HL-60/S4 treated with retinoic acid at 250 ng/mL for 4 days and 3 days (cell line): Measurements from ENCODE around the gene B4GAT1.
"Not testable (repeated sequence)": the region's sequence is repeated elsewhere in the genome, so short reads cannot be mapped to it uniquely, and the experiment has no call there.

Source experiments
- in situ Hi-C: fragments of 300-500 bp; cut with MboI; formaldehyde crosslinking; loops from 2 replicates; pipeline ENCODE4 v1.7.0; 2022; ENCODE audit warnings: low sequenced_read_pairs

B4GAT1 gene

DNA sequence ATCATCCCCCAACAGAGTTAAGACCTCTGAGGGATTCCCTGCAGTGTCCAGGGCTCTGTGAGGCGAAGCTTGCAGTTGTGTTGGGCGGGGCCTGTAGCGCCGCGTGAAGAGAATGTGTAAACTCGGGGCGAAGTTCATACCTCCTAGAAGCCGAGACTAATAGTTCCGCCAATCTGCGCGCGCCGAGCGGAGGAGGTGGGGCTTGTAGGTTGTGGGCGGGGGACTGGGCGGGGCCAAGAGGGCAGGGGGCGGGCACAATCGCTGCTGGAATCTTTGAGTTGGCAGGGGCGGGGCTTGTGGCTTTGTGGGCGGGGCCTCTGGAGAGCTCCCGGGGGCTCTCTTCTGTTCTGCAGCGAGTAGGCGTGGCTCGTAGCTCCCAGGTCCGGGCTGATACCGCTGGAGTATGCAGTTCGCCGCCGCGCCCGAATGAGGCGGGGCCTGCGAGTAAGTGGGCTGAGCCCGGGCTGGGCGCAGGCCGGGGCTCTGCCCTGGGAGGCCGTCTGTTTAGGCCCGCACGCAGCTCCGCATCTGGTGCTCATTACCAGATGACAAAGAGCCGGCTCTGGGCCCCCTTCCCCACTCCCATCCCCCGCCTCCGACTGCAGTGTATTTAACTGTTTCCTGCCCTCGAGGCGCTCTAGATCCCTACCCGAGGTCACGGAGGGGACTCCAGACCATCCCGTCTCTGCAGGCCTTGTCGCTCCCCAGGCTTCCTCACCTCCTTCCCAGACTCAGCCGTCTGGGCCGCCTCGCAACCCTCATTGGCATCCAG, 34.7 kb downstream of the B4GAT1 start:
- in situ Hi-C loops, result no loop called here

DNA sequence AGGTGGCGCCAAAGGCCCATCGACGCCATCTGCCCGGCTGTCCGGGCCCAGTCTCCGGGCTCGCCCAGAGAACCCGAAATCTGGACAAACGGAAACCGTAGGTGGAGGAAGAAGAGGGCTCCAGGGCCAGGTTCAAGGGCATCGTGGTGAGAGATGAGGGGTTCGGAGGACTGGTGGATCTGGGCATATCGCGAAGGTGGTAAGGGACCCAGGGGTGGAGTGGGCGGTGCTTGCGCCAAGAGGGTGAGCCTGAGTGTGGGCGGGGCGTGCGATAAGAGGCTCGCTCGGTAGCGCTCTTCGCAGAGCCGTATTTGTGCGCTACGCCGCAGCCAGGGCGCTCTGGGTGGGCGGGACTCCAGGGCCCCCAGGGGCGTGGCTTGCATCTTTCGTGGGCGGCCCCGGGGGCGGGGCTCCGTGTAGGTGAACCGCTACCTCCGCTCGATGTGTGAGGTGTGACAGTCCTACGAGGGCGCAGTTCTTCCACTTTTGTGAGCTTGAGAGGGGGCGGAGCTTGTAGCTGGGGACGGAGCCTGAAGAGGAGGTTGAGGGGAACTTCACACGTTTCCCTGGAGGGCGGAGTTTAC, 35.4 kb downstream of the B4GAT1 start:
- in situ Hi-C loops, result no loop called here

DNA sequence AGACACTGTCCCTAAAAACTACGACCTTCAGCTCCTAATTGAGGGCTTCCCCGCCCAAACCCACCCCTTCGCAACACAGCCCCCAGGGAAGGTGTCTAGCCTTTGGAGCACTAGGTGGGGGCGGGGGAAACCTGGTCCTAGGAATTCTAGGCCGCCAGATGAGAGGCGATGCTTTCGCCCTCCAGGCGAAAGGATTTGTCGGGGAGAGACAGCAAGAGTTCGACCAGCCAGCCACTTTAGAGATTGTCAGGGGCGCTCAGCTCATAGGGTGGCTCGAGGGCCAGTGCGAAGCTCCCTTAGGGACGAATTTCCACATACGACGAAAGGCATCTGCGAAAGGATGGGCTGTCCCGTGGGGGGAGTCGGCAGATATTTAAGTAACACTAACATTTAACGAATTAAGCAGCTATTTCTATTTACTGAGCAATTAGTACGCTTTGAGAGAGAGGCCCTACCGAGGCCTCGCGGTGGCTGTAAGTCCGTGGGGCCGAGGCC, 35.9 kb downstream of the B4GAT1 start:
- in situ Hi-C loops, result no loop called here

DNA sequence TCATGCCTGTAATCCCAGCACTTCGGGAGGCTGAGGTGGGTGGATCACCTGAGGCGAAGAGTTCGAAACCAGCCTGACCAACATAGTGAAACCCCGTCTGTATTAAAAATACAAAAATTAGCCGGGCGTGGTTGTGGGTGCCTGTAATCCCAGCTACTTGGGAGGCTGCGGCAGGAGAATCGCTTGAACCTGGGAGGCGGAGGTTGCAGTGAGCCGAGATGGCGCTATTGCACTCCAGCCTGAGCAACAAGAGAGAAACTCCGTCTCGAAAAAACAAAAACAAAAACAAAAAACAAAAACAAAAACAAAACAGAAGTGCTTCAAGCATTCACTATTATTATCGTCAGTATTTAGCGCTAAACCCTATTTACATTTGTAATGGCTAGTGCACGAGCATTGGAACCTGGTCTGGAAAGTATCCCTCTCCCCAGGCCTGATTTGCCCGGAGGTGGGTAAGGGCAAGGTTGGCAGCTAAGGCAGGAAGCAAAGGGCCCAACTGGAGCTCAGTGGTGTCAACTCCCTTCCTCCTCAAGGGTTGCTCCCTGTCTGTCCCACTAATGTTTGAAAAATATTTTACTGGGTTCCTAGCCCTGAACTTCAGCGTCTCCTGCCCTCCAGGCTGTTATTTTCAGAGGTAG, 36.5 kb downstream of the B4GAT1 start:
- in situ Hi-C loops, result not testable (repeated sequence)

DNA sequence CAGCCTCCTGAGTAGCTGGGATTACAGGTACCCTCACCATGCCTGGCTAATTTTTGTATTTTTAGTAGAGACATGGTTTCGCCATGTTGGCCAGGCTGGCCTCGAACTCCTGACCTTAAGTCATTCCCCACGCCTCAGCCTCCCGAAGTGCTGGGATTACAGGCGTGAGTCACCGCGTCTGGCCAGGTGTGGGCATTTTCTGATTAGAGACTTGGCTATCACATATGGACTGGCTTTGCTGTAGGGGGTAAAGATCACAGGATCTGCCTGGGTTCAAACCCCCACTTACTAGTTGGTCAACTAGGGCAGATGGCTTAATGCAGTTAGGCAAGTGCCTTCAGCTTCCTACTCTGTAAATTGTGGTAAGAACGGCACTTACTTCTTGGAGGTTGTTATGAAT, 37.1 kb downstream of the B4GAT1 start:
- in situ Hi-C loops, result no loop called here

DNA sequence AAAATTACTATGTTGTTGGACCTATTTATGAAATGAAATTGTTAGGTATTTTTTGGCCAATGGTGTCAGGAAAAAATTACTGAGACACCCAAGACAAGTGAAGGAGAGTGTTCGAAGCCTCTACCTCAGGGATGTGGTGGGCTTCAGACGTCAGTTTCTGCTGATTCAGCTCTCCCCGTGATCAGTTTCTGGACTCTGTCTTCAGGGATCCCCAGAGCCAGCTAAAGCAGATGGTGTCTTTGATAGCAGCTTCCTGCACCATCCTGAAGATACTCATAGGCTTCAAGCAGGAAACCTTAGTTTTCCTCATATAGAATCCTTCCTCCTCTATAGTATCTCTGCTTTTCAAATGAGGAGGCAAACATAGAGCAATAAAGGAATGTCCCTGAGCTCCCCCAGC, 38.0 kb downstream of the B4GAT1 start:
- in situ Hi-C loops, result no loop called here

DNA sequence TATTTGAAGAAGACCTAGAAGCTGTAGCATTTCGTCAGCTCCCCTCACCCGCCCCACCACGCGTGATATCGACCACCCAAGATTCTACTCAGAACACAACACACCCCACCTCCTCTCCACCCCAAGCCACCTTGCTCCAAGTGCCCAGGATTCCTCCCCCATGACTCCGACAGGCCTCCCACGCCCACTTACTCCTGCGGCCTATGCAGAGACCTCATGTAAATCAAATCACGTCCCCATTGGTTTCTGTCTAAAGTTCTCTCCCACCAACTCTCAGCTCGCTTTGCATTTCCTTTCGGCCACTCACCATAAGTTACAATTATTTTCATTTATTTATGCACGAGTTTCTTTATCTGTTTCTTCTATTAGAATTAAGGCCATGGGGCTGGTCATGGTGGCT, 44.8 kb downstream of the B4GAT1 start:
- in situ Hi-C loops, result no loop called here

DNA sequence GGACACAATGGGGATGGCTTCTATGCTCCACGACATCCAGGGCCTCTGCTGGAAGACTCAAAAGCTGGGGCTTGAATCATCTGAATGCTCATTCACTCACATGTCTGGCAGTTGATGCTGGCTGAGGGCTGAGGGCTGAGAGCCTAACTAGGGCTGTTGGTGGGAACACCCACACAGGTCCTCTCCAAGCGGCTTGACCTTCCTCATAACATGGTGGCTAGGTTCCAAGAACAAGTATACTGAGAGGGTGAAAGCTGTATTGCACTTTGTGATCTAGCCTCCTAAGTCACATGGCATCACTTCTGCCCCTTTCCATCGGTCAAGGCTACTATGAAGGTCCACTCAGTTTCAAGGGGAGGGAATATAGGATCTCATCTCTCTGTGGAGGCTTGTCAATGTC, 48.2 kb downstream of the B4GAT1 start:
- in situ Hi-C loops, result no loop called here

DNA sequence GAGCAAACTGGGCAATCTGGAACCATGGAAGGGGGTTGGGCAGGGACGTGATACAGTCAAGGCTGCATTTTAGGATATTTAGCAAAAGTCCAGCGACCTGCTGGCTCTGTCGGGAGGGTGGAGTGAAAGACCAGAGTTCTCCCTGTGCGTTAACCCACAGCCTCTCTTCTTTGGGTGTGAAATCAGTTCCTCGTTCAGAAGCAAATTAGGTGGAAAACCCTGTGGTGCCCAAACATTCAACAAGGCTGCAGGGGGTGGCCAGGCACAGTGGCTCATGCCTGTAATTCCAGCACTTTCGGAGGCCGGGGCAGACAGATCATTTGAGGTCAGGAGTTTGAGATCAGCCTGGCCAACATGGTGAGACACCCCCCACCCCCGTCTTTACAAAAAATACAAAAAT, 49.8 kb downstream of the B4GAT1 start:
- in situ Hi-C loops, result no loop called here
